T-cell (primary cell): ENCODE data around the gene KCNIP1. TPM values are rescaled to one million over a fixed set of nuclear protein-coding genes. Genes with fewer than 3 reads are reported as not detected.

Experiments used
- ATAC-seq, 4 experiments: fragments of 200-7000 bp in 3 of 4; fragments of 150-1000 bp in 1 of 4; cut with Tn5 transposase; replicated peaks in 1 of 4; 1 replicate in 3 of 4; 2 replicates in 1 of 4; pipeline ENCODE4 v1.10.0; 2021; ENCODE audit warnings: moderate library complexity in 3 of 4, mild to moderate bottlenecking in 2 of 4, moderate number of reproducible peaks in 1 of 4
- CTCF ChIA-PET, 2 donors: fragments of 300-600 bp; sonication (Branson Sonifier 250); formaldehyde crosslinking; loops; one replicate each; lab custom pipeline; 2022; ENCODE audit warnings: antibody characterized with exemption in 2 of 2; lab: Charles Lee
- POLR2A ChIA-PET, 2 donors: fragments of 300-600 bp; sonication (Branson Sonifier 250); formaldehyde crosslinking; loops; one replicate each; lab custom pipeline; 2022; ENCODE audit warnings: antibody characterized with exemption in 2 of 2; lab: Charles Lee
- DNase-seq, 35 experiments: peaks; one replicate each; pipeline versions ENCODE4 v3.0.0 to v3.0.0-alpha.2; 2013 to 2023
- H3K27ac ChIP-seq: one replicate; pipeline ENCODE4 v1.5.1; 2013; ENCODE audit warnings: low read length
- H3K27me3 ChIP-seq, 2 experiments: replicated peaks in 1 of 2; 1 replicate in 1 of 2; 2 replicates in 1 of 2; pipeline versions ENCODE4 v1.6.1 to v1.7.0; 2013; ENCODE audit warnings: low read length in 1 of 2, mixed read lengths in 1 of 2; ENCODE audit not compliant: control insufficient read depth in 2 of 2, insufficient read depth in 2 of 2; ENCODE audit errors: extremely low read depth in 1 of 2
- H3K36me3 ChIP-seq, 2 donors: 1 replicate in 1 of 2; 2 replicates in 1 of 2; pipeline versions ENCODE4 v1.6.1 to v1.7.0; 2013; ENCODE audit warnings: low read length in 1 of 2; ENCODE audit not compliant: control insufficient read depth in 2 of 2, insufficient read depth in 1 of 2; ENCODE audit errors: extremely low read depth in 1 of 2
- H3K4me1 ChIP-seq, 2 experiments: 1 replicate in 1 of 2; 2 replicates in 1 of 2; pipeline versions ENCODE4 v1.6.1 to v1.7.0; 2013; ENCODE audit warnings: low read length in 2 of 2, mixed read lengths in 1 of 2; ENCODE audit not compliant: insufficient read depth in 2 of 2, control insufficient read depth in 1 of 2; ENCODE audit errors: extremely low read depth in 1 of 2
- H3K4me3 ChIP-seq, 2 donors: 1 replicate in 1 of 2; 2 replicates in 1 of 2; pipeline versions ENCODE4 v1.5.1 to v1.7.0; 2013; ENCODE audit warnings: mild to moderate bottlenecking in 2 of 2, low read length in 1 of 2, moderate library complexity in 1 of 2; ENCODE audit not compliant: control insufficient read depth in 1 of 2; ENCODE audit errors: extremely low read depth in 1 of 2
- H3K9me3 ChIP-seq: 2 replicates; pipeline ENCODE4 v1.7.0; 2013
- H3K27ac Mint-ChIP-seq, 2 donors: one replicate each; pipeline ENCODE4 v1.8.0; 2020 to 2021; ENCODE audit warnings: mild to moderate bottlenecking in 2 of 2, mixed read lengths in 2 of 2
- H3K27me3 Mint-ChIP-seq, 2 donors: one replicate each; pipeline ENCODE4 v1.8.0; 2021 to 2022; ENCODE audit warnings: mixed read lengths in 2 of 2
- H3K36me3 Mint-ChIP-seq: one replicate; pipeline ENCODE4 v1.8.0; 2021; ENCODE audit warnings: mixed read lengths
- H3K4me1 Mint-ChIP-seq, 3 donors: one replicate each; pipeline ENCODE4 v1.8.0; 2020 to 2022; ENCODE audit warnings: mixed read lengths in 3 of 3, mild to moderate bottlenecking in 1 of 3
- H3K4me3 Mint-ChIP-seq, 3 donors: one replicate each; pipeline ENCODE4 v1.8.0; 2020 to 2022; ENCODE audit warnings: mild to moderate bottlenecking in 3 of 3, mixed read lengths in 3 of 3, moderate library complexity in 3 of 3
- H3K9me3 Mint-ChIP-seq, 3 donors: one replicate each; pipeline ENCODE4 v1.8.0; 2020 to 2022; ENCODE audit warnings: mixed read lengths in 3 of 3
- WGBS: methylation state at CpG from one replicate; pipeline ENCODE4 v1.1.5; 2013; ENCODE audit warnings: missing lambda C conversion rate; ENCODE audit not compliant: insufficient coverage; 5-methylcytosine and 5-hydroxymethylcytosine counted together
- total RNA-seq, 35 experiments: library from RNA in 6 of 35; stranded (reverse) in 6 of 35; fragments of 120-200 nt in 1 of 35; gene quantifications; one replicate each; pipeline versions ENCODE4 v1.2.1 to v1.2.4 and lab custom pipeline; 2013 to 2026

The KCNIP1 gene
- total RNA-seq, 5 donors from 2014 or later (not counting 1 experiment from before 2014, with no cell fraction given): not detected

DNA sequence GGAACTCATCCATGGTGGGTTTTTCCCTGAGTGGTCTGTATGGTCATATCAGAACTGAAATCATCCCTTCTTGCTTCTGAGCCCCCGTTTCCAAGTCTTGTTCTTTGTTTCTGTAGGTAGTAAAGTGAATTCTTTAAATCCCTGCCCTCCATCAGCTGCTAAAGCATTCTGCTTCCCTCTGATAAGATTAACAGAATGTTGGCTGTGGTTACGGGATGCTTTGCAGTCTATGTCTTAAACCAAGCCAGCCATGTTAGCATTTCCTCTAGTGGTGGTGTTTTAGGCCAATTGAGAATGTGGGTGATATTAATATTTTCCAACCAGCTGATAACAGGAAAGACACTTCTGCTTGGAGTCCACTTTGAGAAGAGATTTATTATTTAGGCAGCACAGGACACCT lies 22.0 kb upstream of the KCNIP1 start:
- peaks cover 0 to 6% (median 0%) of the 10 kb centered on the region in 3 donors for H3K4me1 Mint-ChIP-seq
- no peak overlapping the region for H3K27ac ChIP-seq
- no peaks in the 10 kb centered on the region for H3K9me3 ChIP-seq
- CTCF ChIA-PET: interaction anchor here in 1 of 2 donors (0.6 kb wide), 1 partner anchor 93 kb away, joined by 3 read pairs; no protein-coding TSS in a partner anchor
- H3K27me3 Mint-ChIP-seq: peaks cover 14 to 16% of the 10 kb centered on the region in 2 donors
- ATAC-seq: no peak
- H3K36me3 Mint-ChIP-seq: no peaks in the 10 kb centered on the region
- POLR2A ChIA-PET: no interaction called here
- no peaks in the 10 kb centered on the region for H3K36me3 ChIP-seq
- H3K27me3 ChIP-seq: peaks cover 0 to 5% of the 10 kb centered on the region in 2 experiments
- H3K4me1 ChIP-seq: no peaks in the 10 kb centered on the region
- DNase-seq: no peak
- no peak overlapping the region for H3K4me3 ChIP-seq
- WGBS: no CpG with 5 or more reads among the region's 2 CpGs
- H3K4me3 Mint-ChIP-seq: no peak overlapping the region
- H3K9me3 Mint-ChIP-seq: no peaks in the 10 kb centered on the region
- no peak overlapping the region for H3K27ac Mint-ChIP-seq

DNA sequence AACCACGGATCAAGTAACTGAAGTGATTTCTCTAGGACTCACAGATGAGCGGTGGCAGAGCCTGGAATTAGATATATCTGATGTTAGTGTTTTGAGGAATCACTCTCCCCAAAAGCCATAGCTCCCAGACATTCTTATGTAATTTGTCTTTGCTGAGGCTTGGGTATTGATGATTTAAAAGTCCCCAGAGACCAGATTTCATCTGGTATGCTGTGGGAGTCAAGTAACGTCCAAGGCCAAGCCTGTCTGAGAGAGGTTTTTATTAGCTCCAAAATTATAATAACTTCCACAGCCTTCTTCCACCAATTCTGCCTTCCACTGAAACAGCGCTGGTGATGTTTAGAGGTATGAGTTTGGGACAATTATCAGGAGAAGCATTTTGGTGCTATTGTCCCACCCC lies 21.3 kb upstream of the KCNIP1 start:
- H3K4me1 ChIP-seq: no peaks in the 10 kb centered on the region
- no peaks in the 10 kb centered on the region for H3K9me3 ChIP-seq
- WGBS: no CpG with 5 or more reads among the region's 4 CpGs
- ATAC-seq: no peak
- H3K27ac ChIP-seq: no peak overlapping the region
- no peak for DNase-seq
- H3K4me3 ChIP-seq: no peak overlapping the region
- CTCF ChIA-PET: interaction anchor here in 1 of 2 donors (0.6 kb wide), 1 partner anchor 92 kb away, joined by 3 read pairs; no protein-coding TSS in a partner anchor
- Mint-ChIP-seq H3K9me3 (no peaks in the 10 kb centered on the region), H3K27ac (no peak overlapping the region), H3K27me3 (peaks cover 14 to 16% of the 10 kb centered on the region in 2 donors), H3K36me3 (no peaks in the 10 kb centered on the region), H3K4me1 (peaks cover 0 to 6% (median 0%) of the 10 kb centered on the region in 3 donors), H3K4me3 (no peak overlapping the region)
- peaks cover 0 to 5% of the 10 kb centered on the region in 2 experiments for H3K27me3 ChIP-seq
- POLR2A ChIA-PET: no interaction called here
- no peaks in the 10 kb centered on the region for H3K36me3 ChIP-seq

DNA sequence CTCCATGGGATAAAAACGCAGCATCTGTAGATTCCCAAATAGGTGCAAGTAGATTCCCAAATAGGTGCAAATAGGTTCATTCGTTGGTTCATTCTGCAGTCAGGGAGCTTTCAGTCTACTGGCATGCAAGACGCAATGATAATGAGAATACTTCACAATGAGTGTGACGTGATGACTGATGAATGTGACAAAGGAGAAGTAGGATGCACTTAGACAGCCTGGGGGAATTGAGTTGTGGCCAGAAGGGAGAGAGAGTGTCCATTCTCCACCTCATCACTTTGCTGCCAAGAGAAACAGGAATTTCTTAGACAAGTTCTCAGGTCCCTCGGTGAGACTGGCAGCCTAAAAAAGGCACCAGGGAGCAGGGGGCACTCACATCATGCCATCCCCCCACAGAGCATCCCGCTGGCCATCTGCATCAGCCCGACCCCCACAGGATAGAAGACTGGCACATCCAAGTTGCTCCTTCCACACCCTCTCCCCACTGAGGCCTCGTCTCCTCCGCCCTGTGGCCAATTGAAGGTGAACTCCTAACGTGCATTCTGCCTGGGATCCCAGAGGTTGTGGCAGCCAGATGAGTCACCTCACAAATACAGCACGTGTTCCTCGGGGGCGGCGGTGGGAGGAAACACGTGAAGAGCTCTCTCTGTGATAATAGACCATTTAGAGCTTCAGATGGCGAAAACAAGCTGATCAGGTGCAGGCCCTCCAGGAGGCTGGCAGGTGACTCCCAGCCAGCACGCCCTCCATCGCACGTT lies 19.9 kb upstream of the KCNIP1 start:
- Mint-ChIP-seq H3K9me3 (no peaks in the 10 kb centered on the region), H3K36me3 (no peaks in the 10 kb centered on the region), H3K27me3 (peaks cover 11 to 16% of the 10 kb centered on the region in 2 donors), H3K4me1 (peaks cover 0 to 6% (median 0%) of the 10 kb centered on the region in 3 donors), H3K27ac (no peak overlapping the region), H3K4me3 (no peak overlapping the region)
- DNase-seq: no peak
- Histone ChIP-seq H3K4me1 (no peaks in the 10 kb centered on the region), H3K27ac (no peak overlapping the region), H3K9me3 (no peaks in the 10 kb centered on the region), H3K27me3 (peaks cover 0 to 10% of the 10 kb centered on the region in 2 experiments), H3K4me3 (no peak overlapping the region), H3K36me3 (no peaks in the 10 kb centered on the region)
- ChIA-PET CTCF (no interaction called here), POLR2A (no interaction called here)
- 60% methylated on average over 16 of the region's 19 CpGs for WGBS
- ATAC-seq: no peak

DNA sequence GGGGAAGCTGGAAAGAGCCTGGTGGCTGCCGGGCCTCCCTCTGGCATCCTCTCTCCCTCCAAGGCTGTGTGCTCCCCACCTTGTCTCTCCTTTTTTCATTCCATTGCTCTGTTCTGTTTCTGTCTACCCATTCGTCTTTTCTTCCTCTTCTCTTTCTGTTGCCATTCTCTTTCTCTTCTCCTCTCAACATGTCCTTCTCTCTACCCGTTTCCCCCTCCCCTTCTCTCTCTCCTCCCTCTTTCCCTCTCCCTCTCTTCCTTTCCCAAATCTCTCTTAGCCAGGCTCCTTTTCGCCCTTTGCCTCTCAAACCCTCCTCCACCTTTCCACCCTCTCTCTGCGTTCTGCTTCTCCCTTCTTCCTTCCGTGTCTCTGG lies 19.4 kb upstream of the KCNIP1 start:
- Histone ChIP-seq H3K4me3 (no peak overlapping the region), H3K36me3 (no peaks in the 10 kb centered on the region), H3K27me3 (peaks cover 0 to 14% of the 10 kb centered on the region in 2 experiments), H3K4me1 (no peaks in the 10 kb centered on the region), H3K27ac (no peak overlapping the region), H3K9me3 (no peaks in the 10 kb centered on the region)
- ATAC-seq (no peak), DNase-seq (no peak)
- peaks cover 0 to 6% (median 0%) of the 10 kb centered on the region in 3 donors for H3K4me1 Mint-ChIP-seq
- no peaks in the 10 kb centered on the region for H3K9me3 Mint-ChIP-seq
- WGBS: 70% methylated on average over 6 of the region's 6 CpGs
- no peak overlapping the region for H3K4me3 Mint-ChIP-seq
- POLR2A ChIA-PET: no interaction called here
- H3K36me3 Mint-ChIP-seq: no peaks in the 10 kb centered on the region
- no peak overlapping the region for H3K27ac Mint-ChIP-seq
- CTCF ChIA-PET: no interaction called here
- H3K27me3 Mint-ChIP-seq: peaks cover 11 to 16% of the 10 kb centered on the region in 2 donors

DNA sequence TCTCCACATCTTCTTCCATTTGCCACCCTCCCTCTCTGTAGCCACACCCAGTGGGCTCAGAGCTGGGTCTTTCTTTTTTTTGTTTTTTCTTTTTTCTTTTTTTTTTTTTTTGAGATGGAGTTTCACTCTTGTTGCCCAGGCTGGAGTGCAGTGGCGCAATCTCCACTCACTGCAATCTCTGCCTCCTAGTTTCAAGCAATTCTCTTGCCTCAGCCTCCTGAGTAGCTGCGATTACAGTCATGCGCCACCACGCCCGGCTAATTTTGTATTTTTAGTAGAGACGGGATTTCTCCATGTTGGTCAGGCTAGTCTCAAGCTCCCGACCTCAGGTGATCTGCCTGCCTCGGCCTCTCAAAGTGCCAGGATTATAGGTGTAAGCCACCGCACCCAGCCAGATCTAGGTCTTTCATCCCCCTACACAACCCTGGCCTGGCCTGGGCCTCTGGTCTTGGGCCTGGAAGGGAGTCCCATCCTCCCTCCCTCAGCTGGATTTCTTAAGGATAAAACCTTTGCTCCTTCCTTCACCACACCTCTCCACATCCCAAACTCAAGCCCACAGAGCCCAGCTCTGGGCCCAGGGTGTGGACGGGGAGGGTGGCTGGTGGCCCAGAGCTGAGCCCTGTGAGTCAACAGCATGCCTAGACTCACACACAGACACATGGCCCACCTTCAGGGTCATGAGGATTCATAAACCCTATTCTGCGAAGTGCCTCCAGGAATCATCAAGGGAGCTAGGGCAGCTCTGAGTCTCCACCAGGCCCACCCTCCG lies 18.8 kb upstream of the KCNIP1 start:
- no peak overlapping the region for H3K4me3 ChIP-seq
- ATAC-seq (no peak), DNase-seq (no peak)
- ChIA-PET CTCF (no interaction called here), POLR2A (no interaction called here)
- H3K4me1 Mint-ChIP-seq: peaks cover 0 to 6% (median 0%) of the 10 kb centered on the region in 3 donors
- H3K4me3 Mint-ChIP-seq: no peak overlapping the region
- H3K36me3 ChIP-seq: no peaks in the 10 kb centered on the region
- H3K9me3 ChIP-seq: no peaks in the 10 kb centered on the region
- no peaks in the 10 kb centered on the region for H3K9me3 Mint-ChIP-seq
- H3K27ac ChIP-seq: no peak overlapping the region
- H3K36me3 Mint-ChIP-seq: no peaks in the 10 kb centered on the region
- no peaks in the 10 kb centered on the region for H3K4me1 ChIP-seq
- no peak overlapping the region for H3K27ac Mint-ChIP-seq
- H3K27me3 Mint-ChIP-seq: peaks cover 11 to 16% of the 10 kb centered on the region in 2 donors
- peaks cover 0 to 14% of the 10 kb centered on the region in 2 experiments for H3K27me3 ChIP-seq
- 100% methylated on average over 2 of the region's 12 CpGs for WGBS

DNA sequence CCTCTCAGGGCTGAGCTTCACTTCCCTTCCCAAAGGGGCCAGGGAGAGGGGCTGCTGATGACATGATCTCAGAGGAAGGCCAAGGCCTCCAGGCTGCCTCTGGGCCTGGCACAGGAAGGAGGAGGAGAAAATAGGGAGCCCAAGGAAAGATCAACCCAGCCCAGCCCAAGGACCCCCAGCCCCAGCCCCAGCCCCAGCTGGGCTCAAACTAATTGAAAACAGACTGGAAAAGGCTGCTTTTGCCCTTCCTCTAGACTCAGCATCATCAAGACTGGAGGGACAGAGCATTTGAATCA lies 18.3 kb upstream of the KCNIP1 start:
- peaks cover 0 to 14% of the 10 kb centered on the region in 2 experiments for H3K27me3 ChIP-seq
- no peak for DNase-seq
- H3K36me3 ChIP-seq: no peaks in the 10 kb centered on the region
- no peak for ATAC-seq
- no peaks in the 10 kb centered on the region for H3K9me3 Mint-ChIP-seq
- H3K4me3 ChIP-seq: no peak overlapping the region
- H3K4me3 Mint-ChIP-seq: no peak overlapping the region
- CTCF ChIA-PET: no interaction called here
- no peaks in the 10 kb centered on the region for H3K9me3 ChIP-seq
- no peak overlapping the region for H3K27ac ChIP-seq
- H3K36me3 Mint-ChIP-seq: no peaks in the 10 kb centered on the region
- peaks cover 10 to 16% of the 10 kb centered on the region in 2 donors for H3K27me3 Mint-ChIP-seq
- H3K4me1 ChIP-seq: no peaks in the 10 kb centered on the region
- H3K27ac Mint-ChIP-seq: no peak overlapping the region
- POLR2A ChIA-PET: no interaction called here
- peaks cover 0 to 6% (median 0%) of the 10 kb centered on the region in 3 donors for H3K4me1 Mint-ChIP-seq
